K562 (cell line): ENCODE results near the gene FHIT. TPM values are rescaled to one million over a fixed set of nuclear protein-coding genes. Genes with fewer than 3 reads are reported as not detected.

Experiments used
- CBX1 ChIP-seq: sonication (generic); IDR thresholded peaks from 2 replicates; pipeline ENCODE4 v1.6.1; 2016; ENCODE audit warnings: antibody characterized with exemption, low read depth, mild to moderate bottlenecking
- CBX5 ChIP-seq: IDR thresholded peaks from 2 replicates; pipeline ENCODE4 v1.6.1; 2014; ENCODE audit warnings: low read depth, borderline replicate concordance
- CHD2 ChIP-seq: IDR thresholded peaks from 2 replicates; pipeline ENCODE4 v1.6.1; 2011; ENCODE audit warnings: low read depth, low read length
- EWSR1 ChIP-seq: fragments of 450-650 bp; IDR thresholded peaks from 2 replicates; pipeline ENCODE4 v1.6.1; 2018; ENCODE audit warnings: borderline replicate concordance, mild to moderate bottlenecking, low read depth, moderate library complexity; ENCODE audit not compliant: partially characterized antibody
- FOS ChIP-seq: IDR thresholded peaks from 3 replicates; pipeline ENCODE4 v1.6.1; 2011; ENCODE audit not compliant: insufficient read length; ENCODE audit errors: extremely low read depth
- FOXM1 ChIP-seq, 2 experiments: fragments of 450-650 bp in 1 of 2; sonication (generic) in 1 of 2; formaldehyde crosslinking in 1 of 2; IDR thresholded peaks; 2 replicates each; pipeline versions ENCODE4 v1.6.1 to v1.9.0; 2017 to 2022; ENCODE audit warnings: low read depth in 2 of 2, mild to moderate bottlenecking in 2 of 2, missing genetic modification reagents in 1 of 2, moderate library complexity in 1 of 2
- GATAD2B ChIP-seq: fragments of 450-650 bp; IDR thresholded peaks from 2 replicates; pipeline ENCODE4 v1.6.1; 2017; ENCODE audit warnings: mild to moderate bottlenecking, borderline replicate concordance
- LCOR ChIP-seq: sonication (generic); formaldehyde crosslinking; IDR thresholded peaks from 2 replicates; pipeline ENCODE4 v1.8.0; 2022; ENCODE audit warnings: mild to moderate bottlenecking, missing genetic modification reagents
- MEIS2 ChIP-seq: fragments of 450-650 bp; IDR thresholded peaks from 2 replicates; pipeline ENCODE4 v1.6.1; 2014; ENCODE audit warnings: mild to moderate bottlenecking; ENCODE audit not compliant: partially characterized antibody
- NFIC ChIP-seq: fragments of 450-650 bp; IDR thresholded peaks from 2 replicates; pipeline ENCODE4 v1.6.1; 2017; ENCODE audit warnings: mild to moderate bottlenecking, inconsistent platforms
- NR3C1 ChIP-seq: sonication (generic); formaldehyde crosslinking; IDR thresholded peaks from 2 replicates; pipeline ENCODE4 v1.8.1; 2022; ENCODE audit warnings: missing genetic modification reagents
- PTBP1 ChIP-seq: fragments of 200-400 bp; formaldehyde crosslinking; IDR thresholded peaks from 2 replicates; pipeline ENCODE4 v1.6.1; 2017; ENCODE audit warnings: low read depth, low read length
- PYGO2 ChIP-seq: fragments of 450-650 bp; IDR thresholded peaks from 2 replicates; pipeline ENCODE4 v1.6.1; 2016; ENCODE audit warnings: mild to moderate bottlenecking, missing genetic modification characterization, moderate library complexity, missing compliant biosample characterization
- RUNX1 ChIP-seq: sonication (generic); IDR thresholded peaks from 2 replicates; pipeline ENCODE4 v1.6.1; 2016; ENCODE audit warnings: antibody characterized with exemption, low read depth
- TBP ChIP-seq: optimal IDR thresholded peaks from 2 replicates; pipeline ENCODE3; 2011; ENCODE audit warnings: low read depth, low read length, improper control_type of control experiment
- ZNF165 ChIP-seq: fragments of 250-450 bp; sonication (Bioruptor Pico); IDR thresholded peaks from 2 replicates; pipeline ENCODE4 v1.4.0; 2020; ENCODE audit warnings: borderline replicate concordance
- ZNF583 ChIP-seq: fragments of 250-450 bp; sonication (Bioruptor Pico); IDR thresholded peaks from 2 replicates; pipeline ENCODE4 v1.4.0; 2020
- ZNF707 ChIP-seq: fragments of 250-450 bp; sonication (Bioruptor Pico); conservative IDR thresholded peaks from 2 replicates; pipeline ENCODE4 v1.8.0; 2022; ENCODE audit warnings: inconsistent platforms, mild to moderate bottlenecking, moderate library complexity
- ZNF764 ChIP-seq: fragments of 250-450 bp; sonication (Bioruptor Pico); IDR thresholded peaks from 2 replicates; pipeline ENCODE4 v1.4.0; 2020; ENCODE audit warnings: low read depth, mild to moderate bottlenecking, moderate library complexity
- ZZZ3 ChIP-seq: fragments of 450-650 bp; IDR thresholded peaks from 2 replicates; pipeline ENCODE4 v1.6.1; 2016; ENCODE audit warnings: antibody characterized with exemption, mild to moderate bottlenecking, moderate library complexity
- polyA plus RNA-seq, 8 experiments: library from polyadenylated mRNA; depleted of rRNA in 4 of 8; stranded (reverse) in 5 of 8; unstranded in 3 of 8; fragments of >200 nt; fragmentation: Nextera tagmentation in 2 of 8; fragmentation: Illumina TruSeq in 1 of 8; extraction: Ambion mirVana in 2 of 8; extraction: Trizol in 1 of 8; gene quantifications; 2 replicates each; pipeline versions ENCODE4 v1.2.1 to v1.2.3, GENCODE V29; 2011 to 2014; ENCODE audit warnings: inconsistent platforms in 1 of 8, missing spikeins in 1 of 8
- total RNA-seq, 7 experiments: library from RNA; depleted of rRNA in 6 of 7; stranded (reverse); fragments of >200 nt in 6 of 7; fragmentation: Illumina TruSeq in 2 of 7; extraction: Trizol in 2 of 7; gene quantifications; 2 replicates each; pipeline versions ENCODE4 v1.2.1 to v1.2.3, GENCODE V29; 2011 to 2021; ENCODE audit warnings: low replicate concordance in 1 of 7
- TF ChIP-seq, protein P1 (sequence below): IDR thresholded peaks from 2 replicates; pipeline ENCODE4 v1.6.1; 2016; ENCODE audit warnings: missing genetic modification characterization, missing compliant biosample characterization
- TF ChIP-seq, protein P2 (sequence below), 3 experiments: fragments of 200-800 bp in 1 of 3; sonication (Bioruptor generic) in 1 of 3; sonication (generic) in 1 of 3; formaldehyde crosslinking in 1 of 3; IDR thresholded peaks; 2 replicates each; pipeline versions ENCODE4 v1.6.1 to v1.8.0; 2016 to 2022; ENCODE audit warnings: mild to moderate bottlenecking in 2 of 3, missing compliant biosample characterization in 2 of 3, missing genetic modification characterization in 2 of 3, missing genetic modification reagents in 1 of 3
- TF ChIP-seq, protein P3 (sequence below): fragments of 450-650 bp; IDR thresholded peaks from one replicate; pipeline ENCODE4 v1.6.1; 2018; ENCODE audit warnings: mild to moderate bottlenecking, moderate library complexity; ENCODE audit not compliant: partially characterized antibody

Gene FHIT
- total and polyA plus RNA-seq, 9 of the 15 experiments (the other 6 are each of a cell fraction or from before 2014, with no cell fraction given): 1.7 to 9.1 (median 4.3) TPM

DNA sequence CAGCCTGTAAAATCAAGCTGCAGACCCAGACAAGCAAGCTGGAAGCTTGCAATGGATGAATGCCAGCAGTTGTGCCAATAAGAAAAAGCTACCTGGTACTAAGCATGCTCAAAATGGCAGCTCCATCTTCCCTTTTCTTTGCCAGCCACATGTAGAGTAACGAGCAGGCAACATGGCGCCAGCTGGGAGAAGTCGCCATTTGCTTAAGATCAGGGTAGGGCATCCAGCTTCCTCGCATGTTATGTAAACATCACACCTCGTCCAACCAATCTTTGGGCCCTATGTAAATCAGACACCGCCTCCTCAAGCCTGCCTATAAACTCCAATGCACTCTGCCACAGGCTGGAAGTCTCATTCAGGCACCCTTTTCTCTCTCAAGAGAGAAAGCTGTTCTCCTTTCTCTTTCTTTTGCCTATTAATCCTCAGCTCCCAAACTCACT is 973.9 kb downstream of the FHIT start (continued):
- TF ChIP-seq NR3C1 (CRISPR knock-in tag) (no peak), ZNF707 (CRISPR knock-in tag) (no peak), CBX1 (peak; percentile 20; the same call in 1 of the 2 replicates), EWSR1 (no peak), ZNF165 (CRISPR knock-in tag) (no peak), ZZZ3 (no peak), ZNF764 (no peak), RUNX1 (no peak), CBX5 (no peak), NFIC (no peak; the same call in 1 of the 2 replicates), MEIS2 (no peak), FOXM1 (IDR thresholded peaks at IDR 0.05; ENCODE audit: low read depth) (no peak), FOXM1 (CRISPR knock-in tag; IDR thresholded peaks at IDR 0.05; ENCODE audit: low read depth) (no peak), PTBP1 (no peak), ZNF583 (CRISPR knock-in tag) (no peak), FOS (no peak), LCOR (no peak), CHD2 (no peak), GATAD2B (0 out of 2 replicates have a peak, but pooled peaks have one; percentile 32), TBP (peak; percentile 89), PYGO2 (no peak)
- TF ChIP-seq, protein P1, sequence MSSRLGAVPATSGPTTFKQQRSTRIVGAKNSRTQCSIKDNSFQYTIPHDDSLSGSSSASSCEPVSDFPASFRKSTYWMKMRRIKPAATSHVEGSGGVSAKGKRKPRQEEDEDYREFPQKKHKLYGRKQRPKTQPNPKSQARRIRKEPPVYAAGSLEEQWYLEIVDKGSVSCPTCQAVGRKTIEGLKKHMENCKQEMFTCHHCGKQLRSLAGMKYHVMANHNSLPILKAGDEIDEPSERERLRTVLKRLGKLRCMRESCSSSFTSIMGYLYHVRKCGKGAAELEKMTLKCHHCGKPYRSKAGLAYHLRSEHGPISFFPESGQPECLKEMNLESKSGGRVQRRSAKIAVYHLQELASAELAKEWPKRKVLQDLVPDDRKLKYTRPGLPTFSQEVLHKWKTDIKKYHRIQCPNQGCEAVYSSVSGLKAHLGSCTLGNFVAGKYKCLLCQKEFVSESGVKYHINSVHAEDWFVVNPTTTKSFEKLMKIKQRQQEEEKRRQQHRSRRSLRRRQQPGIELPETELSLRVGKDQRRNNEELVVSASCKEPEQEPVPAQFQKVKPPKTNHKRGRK (tag): no peak
- TF ChIP-seq, protein P2, sequence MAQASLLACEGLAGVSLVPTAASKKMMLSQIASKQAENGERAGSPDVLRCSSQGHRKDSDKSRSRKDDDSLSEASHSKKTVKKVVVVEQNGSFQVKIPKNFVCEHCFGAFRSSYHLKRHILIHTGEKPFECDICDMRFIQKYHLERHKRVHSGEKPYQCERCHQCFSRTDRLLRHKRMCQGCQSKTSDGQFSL (CRISPR knock-in tag; IDR thresholded peaks at IDR 0.05): no peak
- TF ChIP-seq, protein P2 (tag; IDR thresholded peaks at IDR 0.05): no peak
- TF ChIP-seq, protein P3, sequence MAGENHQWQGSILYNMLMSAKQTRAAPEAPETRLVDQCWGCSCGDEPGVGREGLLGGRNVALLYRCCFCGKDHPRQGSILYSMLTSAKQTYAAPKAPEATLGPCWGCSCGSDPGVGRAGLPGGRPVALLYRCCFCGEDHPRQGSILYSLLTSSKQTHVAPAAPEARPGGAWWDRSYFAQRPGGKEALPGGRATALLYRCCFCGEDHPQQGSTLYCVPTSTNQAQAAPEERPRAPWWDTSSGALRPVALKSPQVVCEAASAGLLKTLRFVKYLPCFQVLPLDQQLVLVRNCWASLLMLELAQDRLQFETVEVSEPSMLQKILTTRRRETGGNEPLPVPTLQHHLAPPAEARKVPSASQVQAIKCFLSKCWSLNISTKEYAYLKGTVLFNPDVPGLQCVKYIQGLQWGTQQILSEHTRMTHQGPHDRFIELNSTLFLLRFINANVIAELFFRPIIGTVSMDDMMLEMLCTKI: no peak
